ENCODE data around the gene SEC11C. TPM values are rescaled to one million over a fixed set of nuclear protein-coding genes. Genes with fewer than 3 reads are reported as not detected.

SEC11C gene
- total RNA-seq, 4 donors from 2014 or later, result 8.2 to 39.7 (median 22.1) TPM

- H3K27me3 ChIP-seq, result no peaks in the 10 kb centered on the region
- no peaks in the 10 kb centered on the region for H3K4me1 ChIP-seq
- intact Hi-C loops (cut with DNase I; ENCODE audit: low total_unique reads) (no loop called here), in situ Hi-C loops (cut with MboI; ENCODE audit: low pct_ligation_motif_present in 1 of 4, low pct_unique_long_range_greater_than_20kb in 1 of 4, low sequenced_read_pairs in 3 of 4) (no loop called here)
- peaks cover 0 to 10% (median 4%) of the 10 kb centered on the region in 4 donors for H3K36me3 ChIP-seq
- H3K27ac ChIP-seq, result no peak overlapping the region
- TF ChIP-seq EP300 (IDR thresholded peaks at IDR 0.05; ENCODE audit: low read depth) (no peak), POLR2A (IDR thresholded peaks at IDR 0.05) (no peak), POLR2AphosphoS5 (IDR thresholded peaks at IDR 0.05) (no peak), CTCF (IDR thresholded peaks at IDR 0.05) (no peak)
- no peaks in the 10 kb centered on the region for H3K9me3 ChIP-seq
- WGBS, 2 donors (ENCODE audit: low coverage in 1 of 2), result 77 to 100% methylated on average over 1 to 2 of the region's 2 CpGs
- no peak overlapping the region for H3K4me3 ChIP-seq
- no peak for DNase-seq
These were observed 15.5 kb downstream of the SEC11C start for GRCh38 chr18:59155153-59155552.

GRCh38 chr18:59156316-59156715 is 16.6 kb downstream of the SEC11C start:
- peaks cover 0 to 10% (median 4%) of the 10 kb centered on the region in 4 donors for H3K36me3 ChIP-seq
- in situ Hi-C loops (cut with MboI; ENCODE audit: low pct_ligation_motif_present in 1 of 4, low pct_unique_long_range_greater_than_20kb in 1 of 4, low sequenced_read_pairs in 3 of 4), result no loop called here
- TF ChIP-seq EP300 (IDR thresholded peaks at IDR 0.05; ENCODE audit: low read depth), result no peak
- TF ChIP-seq POLR2AphosphoS5 (IDR thresholded peaks at IDR 0.05), result no peak
- no peak for TF ChIP-seq POLR2A (IDR thresholded peaks at IDR 0.05)
- TF ChIP-seq CTCF (IDR thresholded peaks at IDR 0.05), result no peak
- no peak overlapping the region for H3K27ac ChIP-seq
- H3K4me3 ChIP-seq, result no peak overlapping the region
- 89 to 94% methylated on average over 3 of the region's 3 CpGs for whole genome bisulfite sequencing, 2 donors (ENCODE audit: low coverage in 1 of 2)
- H3K27me3 ChIP-seq, result no peaks in the 10 kb centered on the region
- intact Hi-C loops (cut with DNase I; ENCODE audit: low total_unique reads), result no loop called here
- DNase-seq, result no peak
- H3K4me1 ChIP-seq, result no peaks in the 10 kb centered on the region
- no peaks in the 10 kb centered on the region for H3K9me3 ChIP-seq

- Histone ChIP-seq H3K27ac (no peak overlapping the region), H3K27me3 (no peaks in the 10 kb centered on the region), H3K4me1 (no peaks in the 10 kb centered on the region), H3K4me3 (no peak overlapping the region), H3K36me3 (peaks cover 0 to 6% (median 2%) of the 10 kb centered on the region in 4 donors), H3K9me3 (no peaks in the 10 kb centered on the region)
- intact Hi-C loops (cut with DNase I; ENCODE audit: low total_unique reads) (no loop called here), in situ Hi-C loops (cut with MboI; ENCODE audit: low pct_ligation_motif_present in 1 of 4, low pct_unique_long_range_greater_than_20kb in 1 of 4, low sequenced_read_pairs in 3 of 4) (no loop called here)
- WGBS, 2 donors (ENCODE audit: low coverage in 1 of 2), result 20 to 81% methylated on average over 1 to 3 of the region's 3 CpGs
- TF ChIP-seq CTCF (IDR thresholded peaks at IDR 0.05) (no peak), POLR2A (IDR thresholded peaks at IDR 0.05) (no peak)
- no peak for DNase-seq
These were observed 19.6 kb downstream of the SEC11C start for GRCh38 chr18:59159265-59159664.

GRCh38 chr18:59159986-59160385 is 20.3 kb downstream of the SEC11C start:
- TF ChIP-seq CTCF (IDR thresholded peaks at IDR 0.05) (no peak), EP300 (IDR thresholded peaks at IDR 0.05; ENCODE audit: low read depth) (no peak), POLR2AphosphoS5 (IDR thresholded peaks at IDR 0.05) (no peak), POLR2A (IDR thresholded peaks at IDR 0.05) (no peak)
- H3K27ac ChIP-seq, result no peak overlapping the region
- no peaks in the 10 kb centered on the region for H3K9me3 ChIP-seq
- in situ Hi-C loops (cut with MboI; ENCODE audit: low pct_ligation_motif_present in 1 of 4, low pct_unique_long_range_greater_than_20kb in 1 of 4, low sequenced_read_pairs in 3 of 4) (no loop called here), intact Hi-C loops (cut with DNase I; ENCODE audit: low total_unique reads) (no loop called here)
- peaks cover 0 to 6% (median 2%) of the 10 kb centered on the region in 4 donors for H3K36me3 ChIP-seq
- 90 to 95% methylated on average over 10 of the region's 10 CpGs for WGBS, 2 donors (ENCODE audit: low coverage in 1 of 2)
- no peak for DNase-seq
- no peak overlapping the region for H3K4me3 ChIP-seq
- no peaks in the 10 kb centered on the region for H3K27me3 ChIP-seq
- no peaks in the 10 kb centered on the region for H3K4me1 ChIP-seq
